Measurements from ENCODE around the gene RLIM.

DNA sequence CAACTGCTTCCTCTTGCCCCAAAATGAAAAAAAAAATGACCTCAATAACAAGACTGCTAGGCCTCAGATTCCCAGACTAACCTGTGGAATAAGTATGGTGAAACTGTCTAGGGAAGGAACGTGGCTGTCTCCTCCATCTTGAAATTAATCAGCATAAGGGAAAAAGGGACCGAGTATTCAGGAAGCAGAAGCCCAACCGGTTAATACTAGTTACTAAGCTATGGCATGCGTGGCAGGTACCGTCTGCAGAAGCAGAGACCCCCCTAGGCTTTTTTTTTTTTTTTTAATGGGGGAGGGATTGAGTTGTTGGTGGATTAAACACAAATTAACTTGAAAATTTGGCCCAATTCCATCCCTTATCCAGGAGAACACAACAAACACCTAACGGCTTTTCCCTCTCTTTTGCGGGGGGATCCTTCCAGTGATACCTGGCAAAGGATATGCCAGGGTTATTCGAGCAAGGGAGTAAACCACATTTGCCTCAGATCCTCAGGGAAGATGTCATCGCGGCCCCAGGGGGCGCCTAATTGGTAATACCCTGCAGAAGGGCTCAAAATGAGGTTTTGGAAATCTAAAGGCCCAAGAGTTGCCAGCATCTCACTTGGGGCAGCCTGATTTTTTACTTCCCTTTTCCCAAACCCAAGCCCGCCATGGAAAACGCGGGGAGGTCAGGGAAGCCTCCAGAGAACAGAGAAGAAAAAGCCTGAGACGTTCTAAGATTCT, 893 bp downstream of the RLIM start:
- no peak for TF ChIP-seq ZBTB38 (CRISPR knock-in tag; IDR thresholded peaks at IDR 0.05)
- TF ChIP-seq, protein P1, sequence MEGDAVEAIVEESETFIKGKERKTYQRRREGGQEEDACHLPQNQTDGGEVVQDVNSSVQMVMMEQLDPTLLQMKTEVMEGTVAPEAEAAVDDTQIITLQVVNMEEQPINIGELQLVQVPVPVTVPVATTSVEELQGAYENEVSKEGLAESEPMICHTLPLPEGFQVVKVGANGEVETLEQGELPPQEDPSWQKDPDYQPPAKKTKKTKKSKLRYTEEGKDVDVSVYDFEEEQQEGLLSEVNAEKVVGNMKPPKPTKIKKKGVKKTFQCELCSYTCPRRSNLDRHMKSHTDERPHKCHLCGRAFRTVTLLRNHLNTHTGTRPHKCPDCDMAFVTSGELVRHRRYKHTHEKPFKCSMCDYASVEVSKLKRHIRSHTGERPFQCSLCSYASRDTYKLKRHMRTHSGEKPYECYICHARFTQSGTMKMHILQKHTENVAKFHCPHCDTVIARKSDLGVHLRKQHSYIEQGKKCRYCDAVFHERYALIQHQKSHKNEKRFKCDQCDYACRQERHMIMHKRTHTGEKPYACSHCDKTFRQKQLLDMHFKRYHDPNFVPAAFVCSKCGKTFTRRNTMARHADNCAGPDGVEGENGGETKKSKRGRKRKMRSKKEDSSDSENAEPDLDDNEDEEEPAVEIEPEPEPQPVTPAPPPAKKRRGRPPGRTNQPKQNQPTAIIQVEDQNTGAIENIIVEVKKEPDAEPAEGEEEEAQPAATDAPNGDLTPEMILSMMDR (CRISPR knock-in tag; IDR thresholded peaks at IDR 0.05), result 0 out of 2 replicates have a peak, but pooled peaks have one; percentile 11
- no peak for TF ChIP-seq XBP1 (CRISPR knock-in tag; IDR thresholded peaks at IDR 0.05)
- no peak for TF ChIP-seq CREB1 (IDR thresholded peaks at IDR 0.05)
- TF ChIP-seq CREB1 (CRISPR knock-in tag; IDR thresholded peaks at IDR 0.05), result no peak
- no peak for TF ChIP-seq ARHGAP35 (CRISPR knock-in tag; IDR thresholded peaks at IDR 0.05; ENCODE audit: borderline replicate concordance)
- TF ChIP-seq, protein P2, sequence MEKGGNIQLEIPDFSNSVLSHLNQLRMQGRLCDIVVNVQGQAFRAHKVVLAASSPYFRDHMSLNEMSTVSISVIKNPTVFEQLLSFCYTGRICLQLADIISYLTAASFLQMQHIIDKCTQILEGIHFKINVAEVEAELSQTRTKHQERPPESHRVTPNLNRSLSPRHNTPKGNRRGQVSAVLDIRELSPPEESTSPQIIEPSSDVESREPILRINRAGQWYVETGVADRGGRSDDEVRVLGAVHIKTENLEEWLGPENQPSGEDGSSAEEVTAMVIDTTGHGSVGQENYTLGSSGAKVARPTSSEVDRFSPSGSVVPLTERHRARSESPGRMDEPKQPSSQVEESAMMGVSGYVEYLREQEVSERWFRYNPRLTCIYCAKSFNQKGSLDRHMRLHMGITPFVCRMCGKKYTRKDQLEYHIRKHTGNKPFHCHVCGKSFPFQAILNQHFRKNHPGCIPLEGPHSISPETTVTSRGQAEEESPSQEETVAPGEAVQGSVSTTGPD (CRISPR knock-in tag; IDR thresholded peaks at IDR 0.05), result no peak
- TF ChIP-seq, protein P3, sequence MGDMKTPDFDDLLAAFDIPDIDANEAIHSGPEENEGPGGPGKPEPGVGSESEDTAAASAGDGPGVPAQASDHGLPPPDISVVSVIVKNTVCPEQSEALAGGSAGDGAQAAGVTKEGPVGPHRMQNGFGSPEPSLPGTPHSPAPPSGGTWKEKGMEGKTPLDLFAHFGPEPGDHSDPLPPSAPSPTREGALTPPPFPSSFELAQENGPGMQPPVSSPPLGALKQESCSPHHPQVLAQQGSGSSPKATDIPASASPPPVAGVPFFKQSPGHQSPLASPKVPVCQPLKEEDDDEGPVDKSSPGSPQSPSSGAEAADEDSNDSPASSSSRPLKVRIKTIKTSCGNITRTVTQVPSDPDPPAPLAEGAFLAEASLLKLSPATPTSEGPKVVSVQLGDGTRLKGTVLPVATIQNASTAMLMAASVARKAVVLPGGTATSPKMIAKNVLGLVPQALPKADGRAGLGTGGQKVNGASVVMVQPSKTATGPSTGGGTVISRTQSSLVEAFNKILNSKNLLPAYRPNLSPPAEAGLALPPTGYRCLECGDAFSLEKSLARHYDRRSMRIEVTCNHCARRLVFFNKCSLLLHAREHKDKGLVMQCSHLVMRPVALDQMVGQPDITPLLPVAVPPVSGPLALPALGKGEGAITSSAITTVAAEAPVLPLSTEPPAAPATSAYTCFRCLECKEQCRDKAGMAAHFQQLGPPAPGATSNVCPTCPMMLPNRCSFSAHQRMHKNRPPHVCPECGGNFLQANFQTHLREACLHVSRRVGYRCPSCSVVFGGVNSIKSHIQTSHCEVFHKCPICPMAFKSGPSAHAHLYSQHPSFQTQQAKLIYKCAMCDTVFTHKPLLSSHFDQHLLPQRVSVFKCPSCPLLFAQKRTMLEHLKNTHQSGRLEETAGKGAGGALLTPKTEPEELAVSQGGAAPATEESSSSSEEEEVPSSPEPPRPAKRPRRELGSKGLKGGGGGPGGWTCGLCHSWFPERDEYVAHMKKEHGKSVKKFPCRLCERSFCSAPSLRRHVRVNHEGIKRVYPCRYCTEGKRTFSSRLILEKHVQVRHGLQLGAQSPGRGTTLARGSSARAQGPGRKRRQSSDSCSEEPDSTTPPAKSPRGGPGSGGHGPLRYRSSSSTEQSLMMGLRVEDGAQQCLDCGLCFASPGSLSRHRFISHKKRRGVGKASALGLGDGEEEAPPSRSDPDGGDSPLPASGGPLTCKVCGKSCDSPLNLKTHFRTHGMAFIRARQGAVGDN (CRISPR knock-in tag; IDR thresholded peaks at IDR 0.05), result no peak
- no peak for TF ChIP-seq KDM5A (IDR thresholded peaks at IDR 0.05; ENCODE audit: borderline replicate concordance, low read length)
- TF ChIP-seq, protein P4, sequence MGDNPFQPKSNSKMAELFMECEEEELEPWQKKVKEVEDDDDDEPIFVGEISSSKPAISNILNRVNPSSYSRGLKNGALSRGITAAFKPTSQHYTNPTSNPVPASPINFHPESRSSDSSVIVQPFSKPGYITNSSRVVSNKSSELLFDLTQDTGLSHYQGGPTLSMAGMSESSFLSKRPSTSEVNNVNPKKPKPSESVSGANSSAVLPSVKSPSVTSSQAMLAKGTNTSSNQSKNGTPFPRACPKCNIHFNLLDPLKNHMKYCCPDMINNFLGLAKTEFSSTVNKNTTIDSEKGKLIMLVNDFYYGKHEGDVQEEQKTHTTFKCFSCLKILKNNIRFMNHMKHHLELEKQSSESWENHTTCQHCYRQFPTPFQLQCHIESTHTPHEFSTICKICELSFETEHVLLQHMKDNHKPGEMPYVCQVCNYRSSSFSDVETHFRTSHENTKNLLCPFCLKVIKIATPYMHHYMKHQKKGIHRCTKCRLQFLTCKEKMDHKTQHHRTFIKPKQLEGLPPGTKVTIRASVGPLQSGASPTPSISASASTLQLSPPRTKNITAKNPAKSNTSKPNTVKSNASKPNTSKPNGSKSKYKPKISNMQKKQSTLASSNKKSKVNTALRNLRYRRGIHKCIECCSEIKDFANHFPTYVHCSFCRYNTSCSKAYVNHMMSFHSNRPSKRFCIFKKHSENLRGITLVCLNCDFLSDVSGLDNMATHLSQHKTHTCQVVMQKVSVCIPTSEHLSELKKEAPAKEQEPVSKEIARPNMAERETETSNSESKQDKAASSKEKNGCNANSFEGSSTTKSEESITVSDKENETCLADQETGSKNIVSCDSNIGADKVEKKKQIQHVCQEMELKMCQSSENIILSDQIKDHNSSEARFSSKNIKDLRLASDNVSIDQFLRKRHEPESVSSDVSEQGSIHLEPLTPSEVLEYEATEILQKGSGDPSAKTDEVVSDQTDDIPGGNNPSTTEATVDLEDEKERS (CRISPR knock-in tag; IDR thresholded peaks at IDR 0.05), result no peak
- TF ChIP-seq ZNF274 (CRISPR knock-in tag; IDR thresholded peaks at IDR 0.05), result no peak
- TF ChIP-seq, protein P5, sequence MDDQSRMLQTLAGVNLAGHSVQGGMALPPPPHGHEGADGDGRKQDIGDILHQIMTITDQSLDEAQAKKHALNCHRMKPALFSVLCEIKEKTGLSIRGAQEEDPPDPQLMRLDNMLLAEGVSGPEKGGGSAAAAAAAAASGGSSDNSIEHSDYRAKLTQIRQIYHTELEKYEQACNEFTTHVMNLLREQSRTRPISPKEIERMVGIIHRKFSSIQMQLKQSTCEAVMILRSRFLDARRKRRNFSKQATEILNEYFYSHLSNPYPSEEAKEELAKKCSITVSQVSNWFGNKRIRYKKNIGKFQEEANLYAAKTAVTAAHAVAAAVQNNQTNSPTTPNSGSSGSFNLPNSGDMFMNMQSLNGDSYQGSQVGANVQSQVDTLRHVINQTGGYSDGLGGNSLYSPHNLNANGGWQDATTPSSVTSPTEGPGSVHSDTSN (CRISPR knock-in tag; IDR thresholded peaks at IDR 0.05; ENCODE audit: borderline replicate concordance), result no peak
- TF ChIP-seq HHEX (CRISPR knock-in tag; IDR thresholded peaks at IDR 0.05), result no peak

Data from HepG2 (cell line).